GM12875 (cell line): Measurements from ENCODE around the gene NUP93.

Source experiments
- H3K4me3 ChIP-seq: one replicate; pipeline ENCODE4 v1.5.1; 2011; ENCODE audit warnings: low read depth, low read length, control low read depth
- TF ChIP-seq, protein P1 (sequence below): IDR thresholded peaks from 2 replicates; pipeline ENCODE4 v1.5.1; 2011; ENCODE audit warnings: low read depth, mild to moderate bottlenecking, control low read depth, inconsistent platforms, low read length, moderate library complexity, borderline replicate concordance; ENCODE audit not compliant: insufficient read depth

Gene NUP93

DNA sequence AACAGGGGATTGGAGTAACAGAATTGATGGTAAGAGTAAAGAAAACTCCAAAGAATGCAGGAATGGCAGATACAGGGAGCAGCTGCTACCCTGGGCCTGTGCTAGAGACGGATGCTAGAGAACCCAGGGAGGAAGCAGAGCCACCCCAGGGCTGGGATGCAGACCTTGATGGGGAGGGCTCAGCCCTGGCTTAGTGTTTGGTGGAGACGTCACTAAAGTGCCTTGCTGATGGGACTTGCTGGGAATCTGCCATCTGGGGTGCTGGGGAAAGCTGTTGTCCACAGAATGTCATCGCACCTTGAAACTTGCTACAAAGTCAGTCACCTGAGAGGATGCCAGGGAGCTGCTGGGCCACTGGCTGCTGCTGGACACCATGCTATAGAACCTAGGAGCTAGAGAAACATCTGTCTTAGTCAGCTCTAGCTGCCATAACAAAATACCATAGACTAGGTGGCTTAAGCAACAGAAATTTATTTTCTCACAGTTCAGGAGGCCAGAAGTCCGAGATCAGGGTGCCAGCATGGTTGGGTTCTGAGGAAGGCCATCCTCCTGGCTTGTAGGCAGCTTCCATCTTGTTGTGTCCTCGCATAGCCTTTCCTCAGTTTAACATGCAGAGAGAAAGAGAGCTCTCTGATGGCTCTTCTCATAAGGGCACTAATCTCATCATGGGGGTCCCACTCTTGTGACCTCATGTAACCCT is 32.3 kb upstream of the NUP93 start:
- TF ChIP-seq, protein P1, sequence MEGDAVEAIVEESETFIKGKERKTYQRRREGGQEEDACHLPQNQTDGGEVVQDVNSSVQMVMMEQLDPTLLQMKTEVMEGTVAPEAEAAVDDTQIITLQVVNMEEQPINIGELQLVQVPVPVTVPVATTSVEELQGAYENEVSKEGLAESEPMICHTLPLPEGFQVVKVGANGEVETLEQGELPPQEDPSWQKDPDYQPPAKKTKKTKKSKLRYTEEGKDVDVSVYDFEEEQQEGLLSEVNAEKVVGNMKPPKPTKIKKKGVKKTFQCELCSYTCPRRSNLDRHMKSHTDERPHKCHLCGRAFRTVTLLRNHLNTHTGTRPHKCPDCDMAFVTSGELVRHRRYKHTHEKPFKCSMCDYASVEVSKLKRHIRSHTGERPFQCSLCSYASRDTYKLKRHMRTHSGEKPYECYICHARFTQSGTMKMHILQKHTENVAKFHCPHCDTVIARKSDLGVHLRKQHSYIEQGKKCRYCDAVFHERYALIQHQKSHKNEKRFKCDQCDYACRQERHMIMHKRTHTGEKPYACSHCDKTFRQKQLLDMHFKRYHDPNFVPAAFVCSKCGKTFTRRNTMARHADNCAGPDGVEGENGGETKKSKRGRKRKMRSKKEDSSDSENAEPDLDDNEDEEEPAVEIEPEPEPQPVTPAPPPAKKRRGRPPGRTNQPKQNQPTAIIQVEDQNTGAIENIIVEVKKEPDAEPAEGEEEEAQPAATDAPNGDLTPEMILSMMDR = no peak
- H3K4me3 ChIP-seq = no peak overlapping the region

- H3K4me3 ChIP-seq = no peak overlapping the region
- TF ChIP-seq, protein P1 = no peak
These were observed 29.7 kb upstream of the NUP93 start for GRCh38 chr16:56700195-56700594.

GRCh38 chr16:56700631-56701030 is 29.3 kb upstream of the NUP93 start:
- H3K4me3 ChIP-seq = no peak overlapping the region
- TF ChIP-seq, protein P1 = no peak

- TF ChIP-seq, protein P1 = no peak
- H3K4me3 ChIP-seq = no peak overlapping the region
These were observed 28.4 kb upstream of the NUP93 start for GRCh38 chr16:56701534-56701933.

DNA sequence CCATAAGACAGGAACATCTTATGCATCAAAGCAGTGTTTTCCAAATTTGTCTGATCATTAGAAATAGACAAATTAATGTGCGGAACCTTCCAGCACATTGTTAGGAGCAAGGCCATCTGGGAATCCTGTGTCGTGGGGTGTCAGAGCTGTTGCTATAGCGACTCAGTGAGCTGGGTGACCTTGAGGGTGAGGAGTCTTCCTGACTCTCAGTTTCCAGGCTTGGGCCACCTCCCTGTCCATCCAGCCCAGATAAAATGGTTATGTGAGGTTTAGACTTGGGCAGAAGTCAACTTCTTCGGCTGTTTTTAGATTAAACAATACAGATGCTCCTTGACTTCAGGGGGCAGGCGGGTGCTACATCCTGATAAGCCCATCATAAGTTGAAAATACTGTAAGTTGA is 27.1 kb upstream of the NUP93 start:
- TF ChIP-seq, protein P1 = no peak
- no peak overlapping the region for H3K4me3 ChIP-seq

DNA sequence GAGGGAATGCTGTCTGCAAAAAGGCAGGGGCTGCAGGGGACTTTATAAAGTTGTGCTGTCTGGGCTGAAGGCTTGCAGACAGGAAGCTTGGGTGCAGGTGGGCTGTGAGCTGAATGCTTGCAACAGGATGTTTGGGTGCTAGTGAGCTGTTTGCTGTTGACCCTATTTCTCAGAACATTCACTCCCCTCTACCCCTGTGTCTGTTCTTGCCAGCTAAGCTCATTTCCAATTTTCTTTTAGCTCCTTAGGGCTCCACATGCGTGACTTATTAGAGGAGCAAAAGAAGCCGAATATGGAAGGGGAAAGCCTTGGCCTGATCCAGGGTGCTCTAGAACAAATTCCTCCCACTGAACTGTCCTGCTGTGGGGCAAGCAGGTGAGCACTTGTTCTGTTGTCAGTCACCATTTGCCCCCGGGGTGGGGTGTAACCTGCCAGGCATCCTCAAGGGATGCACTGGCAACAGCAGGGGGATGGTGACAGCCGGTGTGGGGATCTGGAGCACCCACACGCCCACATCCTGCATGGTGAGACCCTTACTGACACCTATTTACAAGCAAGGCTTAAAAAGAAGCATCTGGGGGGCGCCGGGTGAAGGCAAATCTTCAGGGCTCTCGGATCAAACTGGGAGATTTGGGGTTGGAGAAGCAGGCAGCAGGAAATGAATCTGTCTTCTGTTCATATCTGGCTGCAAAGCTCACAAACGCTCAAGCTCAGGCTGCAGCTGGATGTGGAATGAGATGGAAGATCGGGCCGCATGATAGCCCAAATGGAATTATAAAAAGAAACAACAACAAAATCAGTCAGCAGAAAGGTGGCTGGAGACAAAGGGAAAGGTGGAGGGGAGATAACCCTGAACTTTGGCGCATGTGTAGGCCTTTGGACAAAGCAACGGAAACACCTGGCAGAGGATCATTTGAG is 21.1 kb upstream of the NUP93 start:
- H3K4me3 ChIP-seq = no peak overlapping the region
- TF ChIP-seq, protein P1 = no peak

DNA sequence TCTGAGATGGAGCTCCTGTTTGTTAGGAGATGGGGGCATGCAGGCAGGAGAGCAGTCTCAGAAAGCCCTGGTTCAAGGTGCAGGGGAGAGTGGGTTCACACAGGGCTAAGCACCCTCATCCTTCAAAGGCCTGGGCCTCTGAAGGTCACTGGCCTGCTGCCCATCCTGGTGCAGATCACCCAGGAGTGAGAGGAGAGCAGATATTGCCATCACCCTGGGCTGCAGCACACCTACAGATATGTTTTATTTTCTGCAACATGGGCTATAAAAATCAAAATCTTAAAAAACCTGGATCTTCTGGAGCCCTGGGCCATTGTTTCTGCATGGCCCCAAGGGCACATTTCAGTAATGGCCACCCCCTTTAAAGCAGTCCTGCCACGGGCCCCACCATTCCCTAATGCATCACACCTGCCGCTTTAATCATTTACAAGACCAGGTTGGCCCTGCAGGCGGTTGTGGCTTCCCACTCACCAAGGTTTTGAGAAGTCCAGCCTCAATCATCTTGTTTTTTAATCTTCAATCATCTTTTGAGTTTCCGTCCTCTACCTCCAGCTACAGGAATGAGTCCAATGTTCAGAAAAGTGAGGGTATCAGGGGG is 20.4 kb upstream of the NUP93 start:
- no peak overlapping the region for H3K4me3 ChIP-seq
- TF ChIP-seq, protein P1 = no peak
